ENCODE results near the gene ADIPOQ.

GRCh38 chr3:186902713-186903112, 60.2 kb downstream of the ADIPOQ start:
- TF ChIP-seq, protein P1, sequence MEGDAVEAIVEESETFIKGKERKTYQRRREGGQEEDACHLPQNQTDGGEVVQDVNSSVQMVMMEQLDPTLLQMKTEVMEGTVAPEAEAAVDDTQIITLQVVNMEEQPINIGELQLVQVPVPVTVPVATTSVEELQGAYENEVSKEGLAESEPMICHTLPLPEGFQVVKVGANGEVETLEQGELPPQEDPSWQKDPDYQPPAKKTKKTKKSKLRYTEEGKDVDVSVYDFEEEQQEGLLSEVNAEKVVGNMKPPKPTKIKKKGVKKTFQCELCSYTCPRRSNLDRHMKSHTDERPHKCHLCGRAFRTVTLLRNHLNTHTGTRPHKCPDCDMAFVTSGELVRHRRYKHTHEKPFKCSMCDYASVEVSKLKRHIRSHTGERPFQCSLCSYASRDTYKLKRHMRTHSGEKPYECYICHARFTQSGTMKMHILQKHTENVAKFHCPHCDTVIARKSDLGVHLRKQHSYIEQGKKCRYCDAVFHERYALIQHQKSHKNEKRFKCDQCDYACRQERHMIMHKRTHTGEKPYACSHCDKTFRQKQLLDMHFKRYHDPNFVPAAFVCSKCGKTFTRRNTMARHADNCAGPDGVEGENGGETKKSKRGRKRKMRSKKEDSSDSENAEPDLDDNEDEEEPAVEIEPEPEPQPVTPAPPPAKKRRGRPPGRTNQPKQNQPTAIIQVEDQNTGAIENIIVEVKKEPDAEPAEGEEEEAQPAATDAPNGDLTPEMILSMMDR (IDR thresholded peaks at IDR 0.05): no peak
- TF ChIP-seq EZH2 (IDR thresholded peaks at IDR 0.05; ENCODE audit: borderline replicate concordance, insufficient read depth, low read depth, low read length, poor library complexity, severe bottlenecking): no peak

Measured in B cell (primary cell).